Right lobe of liver (tissue), 6 donors: Measurements from ENCODE around the gene GJA4. TPM values are rescaled to one million over a fixed set of nuclear protein-coding genes. Genes with fewer than 3 reads are reported as not detected.

Source experiments
- ATAC-seq, 4 donors: fragments of 200-7000 bp; cut with Tn5 transposase; one replicate each; pipeline ENCODE4 v1.9.1; 2020; ENCODE audit warnings: mild to moderate bottlenecking in 4 of 4, moderate library complexity in 4 of 4
- DNase-seq, 3 donors: peaks; one replicate each; pipeline ENCODE4 v3.0.0-alpha.2; 2020
- H3K27ac ChIP-seq, 3 donors: fragments of 200-600 bp; one replicate each; pipeline ENCODE4 v1.8.0; 2022
- H3K27me3 ChIP-seq, 2 donors: fragments of 200-600 bp; one replicate each; pipeline ENCODE4 v1.8.0; 2022
- H3K36me3 ChIP-seq, 4 donors: fragments of 200-600 bp; sonication (generic) in 1 of 4; one replicate each; pipeline versions ENCODE4 v1.5.1 to v1.8.0; 2017 to 2022; ENCODE audit warnings: control low read depth in 1 of 4
- H3K4me1 ChIP-seq, 4 donors: fragments of 200-600 bp; sonication (generic) in 1 of 4; one replicate each; pipeline versions ENCODE4 v1.5.1 to v1.8.0; 2017 to 2022; ENCODE audit warnings: control low read depth in 1 of 4
- H3K4me3 ChIP-seq, 3 donors: fragments of 200-600 bp; one replicate each; pipeline ENCODE4 v1.8.0; 2022
- H3K9me3 ChIP-seq, 4 donors: fragments of 200-600 bp; sonication (generic) in 1 of 4; one replicate each; pipeline versions ENCODE4 v1.5.1 to v1.8.0; 2017 to 2022; ENCODE audit warnings: control low read depth in 1 of 4
- POLR2A ChIP-seq: fragments of 450-650 bp; IDR thresholded peaks from one replicate; pipeline ENCODE4 v1.6.1; 2017; ENCODE audit warnings: antibody characterized with exemption, mild to moderate bottlenecking
- WGBS: methylation state at CpG from one replicate; pipeline ENCODE4 v1.1.6; 2018; ENCODE audit warnings: low coverage, low lambda C conversion rate; ENCODE audit not compliant: insufficient coverage; ENCODE audit errors: missing lambda C conversion rate; 5-methylcytosine and 5-hydroxymethylcytosine counted together
- intact Hi-C, 2 donors: fragments of 100-400 bp; cut with DNase I; formaldehyde crosslinking; loops; one replicate each; pipeline versions ENCODE4 v1.11.2 to v1.14.1; 2022
- total RNA-seq, 6 experiments: library from RNA; depleted of rRNA in 2 of 6; stranded (reverse); fragments of >200 nt in 2 of 6; fragmentation: NEBNext Ultra II Directional in 3 of 6; extraction: Animal tissue kit (Norgen Biotek cat#: 25700) in 3 of 6; gene quantifications; one replicate each; pipeline versions ENCODE4 v1.1.0 to v1.2.4, GENCODE V29; 2016 to 2023
- TF ChIP-seq, protein P1 (sequence below), 4 donors: fragments of 200-600 bp in 3 of 4; fragments of 450-650 bp in 1 of 4; IDR thresholded peaks; one replicate each; pipeline versions ENCODE4 v1.5.1 to v1.8.0; 2016 to 2022; ENCODE audit warnings: antibody characterized with exemption in 4 of 4, mild to moderate bottlenecking in 2 of 4
- donor health status: DM: no; HTN: yes; CAD: no.
- donor health status: DM: no; HTN: no; CAD: no.
- donor health status: DM: no; HTN: no; CAD: no.
- donor health status: DM: no; HTN: yes; CAD: no.
- donor health status: DM: no; HTN: yes; CAD: no.

The GJA4 gene
- total RNA-seq, 6 experiments from 2014 or later: 4.3 to 21.8 (median 7.6) TPM

- Histone ChIP-seq H3K9me3 (no peaks in the 10 kb centered on the region), H3K27me3 (no peaks in the 10 kb centered on the region), H3K4me1 (no peaks in the 10 kb centered on the region), H3K4me3 (no peak within 1 kb of the TSS), H3K36me3 (no peaks in the 10 kb centered on the region), H3K27ac (no peak within 1 kb of the TSS)
- 43% methylated on average over 5 of the region's 10 CpGs for WGBS
- intact Hi-C loops: no loop called here
- ATAC-seq (no peak), DNase-seq (no peak)
- TF ChIP-seq POLR2A: no peak
- TF ChIP-seq, protein P1, sequence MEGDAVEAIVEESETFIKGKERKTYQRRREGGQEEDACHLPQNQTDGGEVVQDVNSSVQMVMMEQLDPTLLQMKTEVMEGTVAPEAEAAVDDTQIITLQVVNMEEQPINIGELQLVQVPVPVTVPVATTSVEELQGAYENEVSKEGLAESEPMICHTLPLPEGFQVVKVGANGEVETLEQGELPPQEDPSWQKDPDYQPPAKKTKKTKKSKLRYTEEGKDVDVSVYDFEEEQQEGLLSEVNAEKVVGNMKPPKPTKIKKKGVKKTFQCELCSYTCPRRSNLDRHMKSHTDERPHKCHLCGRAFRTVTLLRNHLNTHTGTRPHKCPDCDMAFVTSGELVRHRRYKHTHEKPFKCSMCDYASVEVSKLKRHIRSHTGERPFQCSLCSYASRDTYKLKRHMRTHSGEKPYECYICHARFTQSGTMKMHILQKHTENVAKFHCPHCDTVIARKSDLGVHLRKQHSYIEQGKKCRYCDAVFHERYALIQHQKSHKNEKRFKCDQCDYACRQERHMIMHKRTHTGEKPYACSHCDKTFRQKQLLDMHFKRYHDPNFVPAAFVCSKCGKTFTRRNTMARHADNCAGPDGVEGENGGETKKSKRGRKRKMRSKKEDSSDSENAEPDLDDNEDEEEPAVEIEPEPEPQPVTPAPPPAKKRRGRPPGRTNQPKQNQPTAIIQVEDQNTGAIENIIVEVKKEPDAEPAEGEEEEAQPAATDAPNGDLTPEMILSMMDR (IDR thresholded peaks at IDR 0.05): no peak
Measured at GRCh38 chr1:34759503-34760357, 33.1 kb upstream of the GJA4 start, which contains the start of gene GJB4. Gene GJB4 (plus strand): TSS chr1:34759740. CDS start chr1:34761255, 1,515 bp downstream.

GRCh38 chr1:34761176-34761761, 31.5 kb upstream of the GJA4 start:
- ATAC-seq (no peak), DNase-seq (no peak)
- H3K4me3 ChIP-seq: no peak overlapping the region
- TF ChIP-seq POLR2A: no peak
- TF ChIP-seq, protein P1 (IDR thresholded peaks at IDR 0.05): no peak
- H3K27me3 ChIP-seq: no peaks in the 10 kb centered on the region
- no peak overlapping the region for H3K27ac ChIP-seq
- intact Hi-C loops: no loop called here
- WGBS: 92% methylated on average over 7 of the region's 33 CpGs
- H3K9me3 ChIP-seq: no peaks in the 10 kb centered on the region
- no peaks in the 10 kb centered on the region for H3K4me1 ChIP-seq
- H3K36me3 ChIP-seq: no peaks in the 10 kb centered on the region

GRCh38 chr1:34761776-34762307, 31.0 kb upstream of the GJA4 start:
- Histone ChIP-seq H3K27me3 (no peaks in the 10 kb centered on the region), H3K9me3 (no peaks in the 10 kb centered on the region), H3K4me1 (no peaks in the 10 kb centered on the region), H3K36me3 (no peaks in the 10 kb centered on the region), H3K4me3 (no peak overlapping the region), H3K27ac (no peak overlapping the region)
- no peak for DNase-seq
- no peak for TF ChIP-seq POLR2A
- TF ChIP-seq, protein P1 (IDR thresholded peaks at IDR 0.05): no peak
- no peak for ATAC-seq
- WGBS: 64% methylated on average over 4 of the region's 13 CpGs
- intact Hi-C loops: no loop called here

- DNase-seq (no peak), ATAC-seq (no peak)
- TF ChIP-seq POLR2A: no peak
- TF ChIP-seq, protein P1 (IDR thresholded peaks at IDR 0.05): no peak
- no peaks in the 10 kb centered on the region for H3K36me3 ChIP-seq
- no peaks in the 10 kb centered on the region for H3K9me3 ChIP-seq
- H3K4me1 ChIP-seq: no peaks in the 10 kb centered on the region
- WGBS: 41% methylated on average over 2 of the region's 7 CpGs
- H3K27ac ChIP-seq: no peak overlapping the region
- H3K4me3 ChIP-seq: no peak overlapping the region
- no peaks in the 10 kb centered on the region for H3K27me3 ChIP-seq
- intact Hi-C loops: no loop called here
Measured at GRCh38 chr1:34762474-34763141, 30.2 kb upstream of the GJA4 start.
